ENCODE data around the gene PITPNM1.

Gene PITPNM1

GRCh38 chr11:67539550-67539949, 34.4 kb upstream of the PITPNM1 start:
- no peak overlapping the region for H3K27ac ChIP-seq (ENCODE audit: poor library complexity, severe bottlenecking)
- no peaks in the 10 kb centered on the region for H3K4me1 ChIP-seq (ENCODE audit: insufficient read depth, poor library complexity, severe bottlenecking)
- H3K9me3 ChIP-seq (ENCODE audit: severe bottlenecking), result peaks cover 7% of the 10 kb centered on the region
- DNase-seq (ENCODE audit: low spot score), result no peak
- no peaks in the 10 kb centered on the region for H3K27me3 ChIP-seq (ENCODE audit: insufficient read depth, poor library complexity, severe bottlenecking)
- H3K36me3 ChIP-seq (ENCODE audit: low read depth), result no peaks in the 10 kb centered on the region
- TF ChIP-seq CTCF (IDR thresholded peaks at IDR 0.05; ENCODE audit: poor library complexity, severe bottlenecking), result no peak
- H3K4me3 ChIP-seq (ENCODE audit: severe bottlenecking), result no peak overlapping the region
- ATAC-seq (ENCODE audit: low read depth), result no peak

- H3K4me3 ChIP-seq (ENCODE audit: severe bottlenecking), result no peak overlapping the region
- ATAC-seq (ENCODE audit: low read depth) (no peak), DNase-seq (ENCODE audit: low spot score) (no peak)
- no peak for TF ChIP-seq CTCF (IDR thresholded peaks at IDR 0.05; ENCODE audit: poor library complexity, severe bottlenecking)
- no peaks in the 10 kb centered on the region for H3K4me1 ChIP-seq (ENCODE audit: insufficient read depth, poor library complexity, severe bottlenecking)
- H3K9me3 ChIP-seq (ENCODE audit: severe bottlenecking), result peaks cover 12% of the 10 kb centered on the region
- no peaks in the 10 kb centered on the region for H3K36me3 ChIP-seq (ENCODE audit: low read depth)
- no peak overlapping the region for H3K27ac ChIP-seq (ENCODE audit: poor library complexity, severe bottlenecking)
- no peaks in the 10 kb centered on the region for H3K27me3 ChIP-seq (ENCODE audit: insufficient read depth, poor library complexity, severe bottlenecking)
Measured at GRCh38 chr11:67538823-67539505, 33.8 kb upstream of the PITPNM1 start.

- Histone ChIP-seq H3K4me3 (ENCODE audit: severe bottlenecking) (no peak overlapping the region), H3K27me3 (ENCODE audit: insufficient read depth, poor library complexity, severe bottlenecking) (no peaks in the 10 kb centered on the region), H3K9me3 (ENCODE audit: severe bottlenecking) (peaks cover 19% of the 10 kb centered on the region), H3K36me3 (ENCODE audit: low read depth) (no peaks in the 10 kb centered on the region), H3K4me1 (ENCODE audit: insufficient read depth, poor library complexity, severe bottlenecking) (no peaks in the 10 kb centered on the region), H3K27ac (ENCODE audit: poor library complexity, severe bottlenecking) (no peak overlapping the region)
- no peak for ATAC-seq (ENCODE audit: low read depth)
- TF ChIP-seq CTCF (IDR thresholded peaks at IDR 0.05; ENCODE audit: poor library complexity, severe bottlenecking), result no peak
- no peak for DNase-seq (ENCODE audit: low spot score)
Measured at GRCh38 chr11:67538306-67538705, 33.1 kb upstream of the PITPNM1 start.

- Histone ChIP-seq H3K9me3 (ENCODE audit: severe bottlenecking) (peaks cover 24% of the 10 kb centered on the region), H3K27ac (ENCODE audit: poor library complexity, severe bottlenecking) (no peak overlapping the region), H3K4me1 (ENCODE audit: insufficient read depth, poor library complexity, severe bottlenecking) (no peaks in the 10 kb centered on the region), H3K27me3 (ENCODE audit: insufficient read depth, poor library complexity, severe bottlenecking) (no peaks in the 10 kb centered on the region), H3K36me3 (ENCODE audit: low read depth) (no peaks in the 10 kb centered on the region), H3K4me3 (ENCODE audit: severe bottlenecking) (no peak overlapping the region)
- no peak for DNase-seq (ENCODE audit: low spot score)
- ATAC-seq (ENCODE audit: low read depth), result no peak
- no peak for TF ChIP-seq CTCF (IDR thresholded peaks at IDR 0.05; ENCODE audit: poor library complexity, severe bottlenecking)
Measured at GRCh38 chr11:67535561-67535960, 30.4 kb upstream of the PITPNM1 start.

GRCh38 chr11:67534070-67534679, 29.0 kb upstream of the PITPNM1 start:
- H3K4me1 ChIP-seq (ENCODE audit: insufficient read depth, poor library complexity, severe bottlenecking), result no peaks in the 10 kb centered on the region
- H3K27ac ChIP-seq (ENCODE audit: poor library complexity, severe bottlenecking), result no peak overlapping the region
- H3K9me3 ChIP-seq (ENCODE audit: severe bottlenecking), result peaks cover 24% of the 10 kb centered on the region
- H3K36me3 ChIP-seq (ENCODE audit: low read depth), result no peaks in the 10 kb centered on the region
- DNase-seq (ENCODE audit: low spot score) (no peak), ATAC-seq (ENCODE audit: low read depth) (no peak)
- H3K4me3 ChIP-seq (ENCODE audit: severe bottlenecking), result no peak overlapping the region
- no peak for TF ChIP-seq CTCF (IDR thresholded peaks at IDR 0.05; ENCODE audit: poor library complexity, severe bottlenecking)
- H3K27me3 ChIP-seq (ENCODE audit: insufficient read depth, poor library complexity, severe bottlenecking), result no peaks in the 10 kb centered on the region

All from RWPE2 (cell line).